Bone marrow (tissue), 2 donors: ENCODE measurements around the gene DNASE1L1.

Experiments
- DNase-seq, 2 donors: peaks; one replicate each; lab custom pipeline; 2025; lab: John Stamatoyannopoulos, UW

Gene DNASE1L1

GRCh38 chrX:154382483-154383069, 26.5 kb downstream of the DNASE1L1 start:
- no peak for DNase-seq

- no peak for DNase-seq
Measured at GRCh38 chrX:154381271-154381670, 27.8 kb downstream of the DNASE1L1 start.

- DNase-seq: no peak
Measured at GRCh38 chrX:154380787-154381186, 28.3 kb downstream of the DNASE1L1 start.

GRCh38 chrX:154380153-154380552, 28.9 kb downstream of the DNASE1L1 start:
- DNase-seq: no peak

GRCh38 chrX:154379569-154379951, 29.5 kb downstream of the DNASE1L1 start:
- no peak for DNase-seq

- peak; percentile 95 for DNase-seq
Measured at GRCh38 chrX:154378799-154379568, 30.1 kb downstream of the DNASE1L1 start, which contains the start of gene EMD. Gene EMD (plus strand): TSS chrX:154379295. CDS start chrX:154379485, 190 bp downstream.

GRCh38 chrX:154378059-154378798, 30.8 kb downstream of the DNASE1L1 start:
- peak in 1 of 2 donors; percentile 90 for DNase-seq

GRCh38 chrX:154376774-154377173, 32.3 kb downstream of the DNASE1L1 start:
- DNase-seq: no peak

GRCh38 chrX:154375156-154375504, 33.9 kb downstream of the DNASE1L1 start:
- no peak for DNase-seq

- DNase-seq: no peak
Measured at GRCh38 chrX:154374313-154375155, 34.5 kb downstream of the DNASE1L1 start, which contains the start of gene FLNA. Gene FLNA (minus strand): TSS chrX:154374634. CDS start chrX:154371245, 3,389 bp downstream.

- peak in 1 of 2 donors; percentile 1 for DNase-seq
Measured at GRCh38 chrX:154373340-154374306, 35.4 kb downstream of the DNASE1L1 start.

GRCh38 chrX:154372612-154373022, 36.4 kb downstream of the DNASE1L1 start:
- no peak for DNase-seq

- no peak for DNase-seq
Measured at GRCh38 chrX:154371789-154372300, 37.2 kb downstream of the DNASE1L1 start.

- peak; percentile 67 to 78 for DNase-seq
Measured at GRCh38 chrX:154371017-154371788, 37.9 kb downstream of the DNASE1L1 start.

- no peak for DNase-seq
Measured at GRCh38 chrX:154370300-154371016, 38.6 kb downstream of the DNASE1L1 start.

- peak; percentile 44 to 50 for DNase-seq
Measured at GRCh38 chrX:154369449-154370299, 39.4 kb downstream of the DNASE1L1 start.

- DNase-seq: peak; percentile 60 to 62
Measured at GRCh38 chrX:154368630-154369448, 40.2 kb downstream of the DNASE1L1 start.
